H9 (cell line): ENCODE data around the gene ZKSCAN2. TPM values are rescaled to one million over a fixed set of nuclear protein-coding genes. Genes with fewer than 3 reads are reported as not detected.

Experiments
- DNase-seq: peaks from one replicate; pipeline ENCODE4 v3.0.0-alpha.2; 2017
- H2AFZ ChIP-seq: one replicate; pipeline ENCODE4 v1.6.1; 2013; ENCODE audit warnings: mild to moderate bottlenecking, low read length, control low read depth, moderate library complexity
- H2AK5ac ChIP-seq: 2 replicates; pipeline ENCODE4 v1.6.1; 2013; ENCODE audit warnings: low read length, control low read depth, mixed read lengths; ENCODE audit not compliant: insufficient read length
- H2BK120ac ChIP-seq: one replicate; pipeline ENCODE4 v1.6.1; 2013; ENCODE audit warnings: low read depth, mild to moderate bottlenecking, low read length, control low read depth, inconsistent platforms; ENCODE audit not compliant: poor library complexity, severe bottlenecking
- H2BK12ac ChIP-seq: 2 replicates; pipeline ENCODE4 v1.6.1; 2013; ENCODE audit warnings: low read length, control low read depth, mixed read lengths, low read depth; ENCODE audit not compliant: insufficient read length
- H2BK15ac ChIP-seq: 2 replicates; pipeline ENCODE4 v1.6.1; 2013; ENCODE audit warnings: low read depth, low read length, control low read depth
- H2BK20ac ChIP-seq: one replicate; pipeline ENCODE4 v1.6.1; 2013; ENCODE audit warnings: low read depth, mild to moderate bottlenecking, low read length, control low read depth, inconsistent platforms; ENCODE audit not compliant: poor library complexity, severe bottlenecking
- H2BK5ac ChIP-seq: 2 replicates; pipeline ENCODE4 v1.6.1; 2013; ENCODE audit warnings: low read length, control low read depth, mixed read lengths; ENCODE audit not compliant: insufficient read length
- H3K14ac ChIP-seq: 2 replicates; pipeline ENCODE4 v1.6.1; 2013; ENCODE audit warnings: low read length, control low read depth; ENCODE audit not compliant: insufficient read depth
- H3K18ac ChIP-seq: 2 replicates; pipeline ENCODE4 v1.6.1; 2013; ENCODE audit warnings: low read depth, mild to moderate bottlenecking, mixed read lengths, low read length, control low read depth; ENCODE audit not compliant: insufficient read length
- H3K23ac ChIP-seq: 2 replicates; pipeline ENCODE4 v1.6.1; 2013; ENCODE audit warnings: low read length, control low read depth, mixed read lengths, low read depth; ENCODE audit not compliant: insufficient read length
- H3K23me2 ChIP-seq: 2 replicates; pipeline ENCODE4 v1.6.1; 2013; ENCODE audit warnings: low read depth, mild to moderate bottlenecking, mixed read lengths, low read length, control low read depth; ENCODE audit not compliant: insufficient read length, poor library complexity, severe bottlenecking
- H3K27ac ChIP-seq: 2 replicates; pipeline ENCODE4 v1.5.1; 2013; ENCODE audit warnings: low read length, control low read depth, mixed read lengths, low read depth; ENCODE audit not compliant: insufficient read length
- H3K27me3 ChIP-seq: 2 replicates; pipeline ENCODE4 v1.6.1; 2013; ENCODE audit warnings: low read length, control low read depth, inconsistent platforms; ENCODE audit not compliant: insufficient read depth
- H3K4ac ChIP-seq: 2 replicates; pipeline ENCODE4 v1.6.1; 2013; ENCODE audit warnings: low read depth, mild to moderate bottlenecking, control low read depth, inconsistent platforms, low read length, moderate library complexity
- H3K4me1 ChIP-seq: 2 replicates; pipeline ENCODE4 v1.6.1; 2013; ENCODE audit warnings: low read length, control low read depth, inconsistent platforms; ENCODE audit not compliant: insufficient read depth
- H3K4me2 ChIP-seq: 2 replicates; pipeline ENCODE4 v1.6.1; 2013; ENCODE audit warnings: low read length, control low read depth, mixed read lengths; ENCODE audit not compliant: insufficient read length, insufficient read depth
- H3K56ac ChIP-seq: 2 replicates; pipeline ENCODE4 v1.6.1; 2013; ENCODE audit warnings: low read depth, mild to moderate bottlenecking, mixed read lengths, low read length, control low read depth; ENCODE audit not compliant: insufficient read length
- H3K79me1 ChIP-seq: 2 replicates; pipeline ENCODE4 v1.6.1; 2013; ENCODE audit warnings: low read depth, mild to moderate bottlenecking, moderate library complexity, low read length, control low read depth, inconsistent platforms; ENCODE audit not compliant: insufficient read depth, poor library complexity, severe bottlenecking
- H3K79me2 ChIP-seq: 2 replicates; pipeline ENCODE4 v1.6.1; 2013; ENCODE audit warnings: low read length, control low read depth, inconsistent platforms; ENCODE audit not compliant: insufficient read depth
- H3K9ac ChIP-seq: 2 replicates; pipeline ENCODE4 v1.6.1; 2013; ENCODE audit warnings: low read length, control low read depth, mixed read lengths; ENCODE audit not compliant: insufficient read length; ENCODE audit errors: extremely low read depth
- H3K9me3 ChIP-seq: one replicate; pipeline ENCODE4 v1.6.1; 2013; ENCODE audit warnings: low read depth, low read length, inconsistent platforms; ENCODE audit not compliant: control insufficient read depth
- H3T11ph ChIP-seq: one replicate; pipeline ENCODE4 v1.6.1; 2013; ENCODE audit warnings: mild to moderate bottlenecking, low read length, control low read depth, inconsistent platforms
- H4K20me1 ChIP-seq: one replicate; pipeline ENCODE4 v1.6.1; 2013; ENCODE audit not compliant: control insufficient read depth, insufficient read length, insufficient read depth
- H4K5ac ChIP-seq: 2 replicates; pipeline ENCODE4 v1.6.1; 2013; ENCODE audit warnings: low read depth, mild to moderate bottlenecking, mixed read lengths, low read length, control low read depth; ENCODE audit not compliant: insufficient read length
- H4K8ac ChIP-seq: replicated peaks from 2 replicates; pipeline ENCODE4 v1.6.1; 2013; ENCODE audit warnings: low read length, control low read depth, mixed read lengths, low read depth; ENCODE audit not compliant: insufficient read length
- H4K91ac ChIP-seq: 2 replicates; pipeline ENCODE4 v1.6.1; 2013; ENCODE audit warnings: low read depth, mild to moderate bottlenecking, moderate library complexity, mixed read lengths, low read length, control low read depth; ENCODE audit not compliant: insufficient read length
- H3K27ac Mint-ChIP-seq, 3 experiments: 2 replicates in 2 of 3; 3 replicates in 1 of 3; pipeline ENCODE4 v1.8.0; 2020 to 2021; ENCODE audit warnings: mixed read lengths in 3 of 3, mild to moderate bottlenecking in 1 of 3, moderate library complexity in 1 of 3
- H3K27me3 Mint-ChIP-seq: 2 replicates; pipeline ENCODE4 v1.8.0; 2021; ENCODE audit warnings: low read depth, mild to moderate bottlenecking, moderate library complexity, mixed read lengths
- H3K36me3 Mint-ChIP-seq, 3 experiments: 2 replicates in 2 of 3; 3 replicates in 1 of 3; pipeline ENCODE4 v1.8.0; 2020 to 2021; ENCODE audit warnings: low read depth in 3 of 3, mixed read lengths in 3 of 3; ENCODE audit not compliant: insufficient read depth in 1 of 3
- H3K4me1 Mint-ChIP-seq, 2 experiments: 2 replicates each; pipeline ENCODE4 v1.8.0; 2020; ENCODE audit warnings: mixed read lengths in 2 of 2
- H3K4me3 Mint-ChIP-seq, 2 experiments: 2 replicates in 1 of 2; 3 replicates in 1 of 2; pipeline ENCODE4 v1.8.0; 2020 to 2021; ENCODE audit warnings: mild to moderate bottlenecking in 2 of 2, mixed read lengths in 2 of 2, moderate library complexity in 1 of 2
- H3K9me3 Mint-ChIP-seq, 2 experiments: 2 replicates in 1 of 2; 3 replicates in 1 of 2; pipeline ENCODE4 v1.8.0; 2020; ENCODE audit warnings: mild to moderate bottlenecking in 2 of 2, mixed read lengths in 2 of 2, moderate library complexity in 1 of 2
- WGBS: extraction: QIAGEN DNeasy Blood & Tissue Kit; methylation state at CpG from one replicate; pipeline ENCODE4 v1.1.7; 2013; ENCODE audit warnings: missing lambda C conversion rate, low lambda C conversion rate, mixed read lengths; ENCODE audit not compliant: insufficient read length; ENCODE audit errors: extremely low coverage; 5-methylcytosine and 5-hydroxymethylcytosine counted together
- total RNA-seq: library from RNA; stranded (reverse); gene quantifications from 2 replicates; pipeline ENCODE4 v1.2.1, GENCODE V29; 2021
- TF ChIP-seq, protein P1 (sequence below): fragments of 200-600 bp; sonication (generic); conservative IDR thresholded peaks from 3 replicates; pipeline ENCODE4 v1.8.0; 2021; ENCODE audit warnings: antibody characterized with exemption, mild to moderate bottlenecking

ZKSCAN2 gene
- total RNA-seq, 1 experiment from 2014 or later: 16.5 TPM

DNA sequence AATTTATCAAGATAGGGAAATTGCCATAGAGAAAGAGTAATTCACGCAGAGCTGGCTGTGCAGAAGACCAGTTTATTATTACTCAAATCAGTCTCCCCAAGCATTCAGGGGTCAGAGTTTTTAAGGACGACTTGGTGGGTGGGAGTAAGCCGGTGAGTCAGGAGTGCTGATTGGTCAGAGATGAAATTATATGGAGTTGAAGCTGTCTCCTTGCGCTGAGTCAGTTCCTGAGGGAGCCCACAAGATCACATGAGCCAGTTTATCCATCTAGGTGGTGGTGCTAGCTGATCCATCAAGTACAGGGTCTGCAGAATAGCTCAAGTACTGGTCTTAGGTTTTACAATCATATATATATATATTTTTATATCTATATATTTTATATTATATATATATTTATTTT lies 46.9 kb downstream of the ZKSCAN2 start:
- Histone ChIP-seq H4K20me1 (no peaks in the 10 kb centered on the region), H2AFZ (no peak overlapping the region), H3K4me2 (no peak overlapping the region), H3K18ac (no peak overlapping the region), H3K79me1 (no peaks in the 10 kb centered on the region), H3K9ac (no peak overlapping the region), H3K79me2 (no peaks in the 10 kb centered on the region), H2BK120ac (no peak overlapping the region), H2AK5ac (no peak overlapping the region), H2BK5ac (no peak overlapping the region), H3K27me3 (no peaks in the 10 kb centered on the region), H3K9me3 (no peaks in the 10 kb centered on the region), H3T11ph (no peak overlapping the region), H4K5ac (no peak overlapping the region), H3K56ac (no peak overlapping the region), H2BK20ac (no peak overlapping the region), H4K8ac (no peak overlapping the region), H2BK15ac (no peak overlapping the region), H3K4me1 (no peaks in the 10 kb centered on the region), H3K4ac (no peak overlapping the region), H3K27ac (no peak overlapping the region), H3K23me2 (no peaks in the 10 kb centered on the region), H2BK12ac (no peak overlapping the region), H3K14ac (no peak overlapping the region), H4K91ac (no peak overlapping the region), H3K23ac (no peak overlapping the region)
- Mint-ChIP-seq H3K4me1 (no peaks in the 10 kb centered on the region), H3K9me3 (no peaks in the 10 kb centered on the region; a peak in 1 of 5 replicates), H3K4me3 (no peak overlapping the region), H3K36me3 (no peaks in the 10 kb centered on the region), H3K27me3 (peaks cover 4% of the 10 kb centered on the region; the same call in 1 of the 2 replicates), H3K27ac (peak overlapping the region in 1 of 3 experiments; percentile 10; a peak in 1 of 7 replicates)
- TF ChIP-seq, protein P1, sequence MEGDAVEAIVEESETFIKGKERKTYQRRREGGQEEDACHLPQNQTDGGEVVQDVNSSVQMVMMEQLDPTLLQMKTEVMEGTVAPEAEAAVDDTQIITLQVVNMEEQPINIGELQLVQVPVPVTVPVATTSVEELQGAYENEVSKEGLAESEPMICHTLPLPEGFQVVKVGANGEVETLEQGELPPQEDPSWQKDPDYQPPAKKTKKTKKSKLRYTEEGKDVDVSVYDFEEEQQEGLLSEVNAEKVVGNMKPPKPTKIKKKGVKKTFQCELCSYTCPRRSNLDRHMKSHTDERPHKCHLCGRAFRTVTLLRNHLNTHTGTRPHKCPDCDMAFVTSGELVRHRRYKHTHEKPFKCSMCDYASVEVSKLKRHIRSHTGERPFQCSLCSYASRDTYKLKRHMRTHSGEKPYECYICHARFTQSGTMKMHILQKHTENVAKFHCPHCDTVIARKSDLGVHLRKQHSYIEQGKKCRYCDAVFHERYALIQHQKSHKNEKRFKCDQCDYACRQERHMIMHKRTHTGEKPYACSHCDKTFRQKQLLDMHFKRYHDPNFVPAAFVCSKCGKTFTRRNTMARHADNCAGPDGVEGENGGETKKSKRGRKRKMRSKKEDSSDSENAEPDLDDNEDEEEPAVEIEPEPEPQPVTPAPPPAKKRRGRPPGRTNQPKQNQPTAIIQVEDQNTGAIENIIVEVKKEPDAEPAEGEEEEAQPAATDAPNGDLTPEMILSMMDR: no peak
- WGBS: no CpG with 5 or more reads among the region's 4 CpGs
- no peak for DNase-seq
